Astrocyte (in vitro differentiated cells and primary cell): ENCODE data around the gene MRPS2.

Experiments
- CTCF ChIP-seq: IDR thresholded peaks from 2 replicates; pipeline ENCODE4 v1.5.1; 2011; ENCODE audit warnings: low read depth, mild to moderate bottlenecking, inconsistent platforms, low read length, moderate library complexity; ENCODE audit not compliant: insufficient read depth
- EZH2 ChIP-seq: IDR thresholded peaks from 2 replicates; pipeline ENCODE4 v1.6.1; 2012; ENCODE audit warnings: mild to moderate bottlenecking, low read length, inconsistent platforms; ENCODE audit not compliant: insufficient read depth

GRCh38 chr9:135521608-135522095 lies 21.2 kb downstream of the MRPS2 start:
- TF ChIP-seq CTCF (no peak), EZH2 (no peak)
